ENCODE results near the gene C8A.

GRCh38 chr1:56844545-56845136, 10.0 kb upstream of the C8A start:
- TF ChIP-seq CTCF (IDR thresholded peaks at IDR 0.05) (no peak), POLR2A (IDR thresholded peaks at IDR 0.05) (no peak)

Measured in lower leg skin (tissue), 3 donors.